Pons (tissue), 1 donor: ENCODE data around the gene ABCC11.
"Not testable (repeated sequence)": the region's sequence is repeated elsewhere in the genome, so short reads cannot be mapped to it uniquely, and the experiment has no call there.

Experiments used
- DNase-seq: peaks from one replicate; pipeline ENCODE4 v3.0.0-alpha.2; 2016; ENCODE audit warnings: low spot score

The ABCC11 gene

GRCh38 chr16:48201515-48202201 lies 45.7 kb downstream of the ABCC11 start:
- DNase-seq: no peak

- no peak for DNase-seq
Observed at GRCh38 chr16:48197294-48197693, 50.0 kb downstream of the ABCC11 start.

DNA sequence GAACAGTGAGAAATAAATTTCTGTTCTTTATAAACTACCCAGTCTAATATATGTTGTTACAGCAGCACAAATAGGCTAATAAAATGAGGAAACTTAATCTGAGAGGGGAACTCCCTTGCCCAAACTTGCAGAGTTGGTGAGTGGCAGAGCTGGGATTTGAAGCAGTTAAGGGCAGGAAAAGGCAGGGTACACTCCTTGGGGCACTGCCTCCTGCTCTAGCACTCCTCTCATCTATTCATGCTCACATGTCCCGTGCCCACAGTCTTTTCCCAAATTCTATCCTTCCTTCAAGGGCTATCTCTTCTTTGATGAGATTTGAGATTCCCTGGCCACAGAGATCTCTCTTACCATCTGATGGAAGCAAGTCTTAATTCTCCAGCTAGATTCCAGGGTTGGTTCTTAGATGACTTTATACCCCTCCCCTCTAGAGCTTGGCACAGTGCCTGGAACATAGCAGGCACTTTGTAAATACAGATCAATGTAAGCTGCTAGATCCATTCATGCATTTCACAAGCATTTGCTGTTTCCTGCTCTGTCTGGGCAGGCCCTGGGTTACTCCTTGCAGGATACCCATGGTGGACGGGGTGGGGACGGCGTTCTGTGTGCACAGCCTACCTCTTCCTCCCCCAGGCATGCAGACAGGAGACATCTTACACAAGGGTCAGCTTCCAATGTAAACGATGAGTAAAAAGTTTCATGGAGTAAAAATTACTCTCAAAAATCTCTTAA lies 52.3 kb downstream of the ABCC11 start:
- no peak for DNase-seq

- DNase-seq: no peak
Observed at GRCh38 chr16:48193846-48194245, 53.5 kb downstream of the ABCC11 start.

DNA sequence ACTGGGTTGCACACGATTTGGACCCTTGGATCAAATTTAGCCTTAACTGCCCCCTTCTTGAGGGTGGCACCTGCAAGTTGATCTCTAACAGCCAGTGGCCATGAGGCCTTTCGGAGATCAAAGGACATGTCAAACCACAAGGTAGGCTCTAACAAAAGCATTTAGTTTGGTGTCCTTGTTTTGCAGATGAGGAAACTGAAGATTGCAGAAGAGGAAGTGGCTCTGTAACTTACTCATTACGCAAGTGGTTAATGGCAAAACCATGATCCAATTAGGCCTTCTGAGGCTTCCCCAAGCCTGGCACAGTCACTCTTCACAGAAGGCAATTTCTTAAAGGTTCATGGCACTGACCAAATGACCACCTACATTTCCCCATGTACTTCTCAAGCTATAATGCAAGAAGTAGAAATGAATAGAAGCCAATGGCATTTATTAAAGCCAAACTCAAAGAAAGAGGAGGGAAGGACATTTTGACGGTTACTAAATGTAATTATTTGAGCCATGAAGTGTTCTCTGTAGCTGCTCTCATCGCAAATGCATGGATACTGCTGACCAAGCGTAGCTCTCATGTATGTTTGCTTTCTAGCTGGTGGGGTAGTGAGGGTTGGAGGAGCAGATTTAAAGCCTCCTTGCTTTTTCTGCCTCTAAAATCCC lies 58.8 kb downstream of the ABCC11 start:
- DNase-seq: peak; percentile 40

GRCh38 chr16:48187779-48188178 lies 59.6 kb downstream of the ABCC11 start:
- DNase-seq: no peak

DNA sequence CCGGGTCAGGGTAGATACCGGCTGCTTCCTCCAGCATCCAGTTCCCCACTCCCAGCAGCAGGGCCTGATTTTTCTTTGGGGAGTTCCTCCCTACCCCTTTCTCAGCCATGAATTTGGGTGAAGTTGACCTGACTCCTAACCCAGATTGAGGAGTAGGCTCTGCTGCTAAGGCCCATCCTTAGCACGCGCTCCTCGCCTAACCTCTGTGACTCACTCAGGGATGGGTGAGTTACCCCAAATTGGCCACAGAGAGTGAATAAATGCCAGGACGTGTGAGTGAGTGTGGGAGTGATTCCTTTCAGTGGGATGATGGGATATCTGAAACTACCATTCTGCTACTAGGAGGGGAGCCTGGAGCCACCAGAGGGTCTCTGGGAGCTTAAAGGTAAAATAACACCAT lies 62.7 kb downstream of the ABCC11 start:
- no peak for DNase-seq

DNA sequence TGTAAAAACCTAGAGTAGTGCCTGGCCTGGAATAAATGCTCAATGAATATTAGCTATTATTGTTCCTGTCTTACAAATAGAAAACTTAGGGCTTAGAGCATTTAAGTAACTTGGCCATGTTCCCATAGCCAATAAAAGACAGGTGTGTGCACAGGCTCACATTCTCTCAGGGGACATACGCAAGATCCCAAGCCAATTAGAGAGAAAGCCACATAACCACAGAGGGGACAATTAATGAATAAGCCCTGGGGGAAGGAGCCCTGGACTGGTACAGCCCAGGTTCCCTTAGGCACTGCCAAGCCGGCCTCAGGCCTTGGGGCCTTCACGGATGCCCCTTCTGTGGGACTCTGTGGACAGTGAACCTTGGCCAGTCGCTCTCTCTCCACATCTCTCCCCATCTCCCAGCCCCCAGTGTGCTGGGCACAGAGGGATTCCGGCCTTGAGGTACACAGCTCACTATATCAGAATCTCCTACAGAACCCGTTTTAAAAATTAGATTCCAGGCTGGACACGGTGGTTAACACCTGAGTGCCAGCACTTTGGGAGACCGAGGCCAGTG lies 64.3 kb downstream of the ABCC11 start:
- DNase-seq: no peak

- DNase-seq: not testable (repeated sequence)
Observed at GRCh38 chr16:48181746-48182520, 65.4 kb downstream of the ABCC11 start.

DNA sequence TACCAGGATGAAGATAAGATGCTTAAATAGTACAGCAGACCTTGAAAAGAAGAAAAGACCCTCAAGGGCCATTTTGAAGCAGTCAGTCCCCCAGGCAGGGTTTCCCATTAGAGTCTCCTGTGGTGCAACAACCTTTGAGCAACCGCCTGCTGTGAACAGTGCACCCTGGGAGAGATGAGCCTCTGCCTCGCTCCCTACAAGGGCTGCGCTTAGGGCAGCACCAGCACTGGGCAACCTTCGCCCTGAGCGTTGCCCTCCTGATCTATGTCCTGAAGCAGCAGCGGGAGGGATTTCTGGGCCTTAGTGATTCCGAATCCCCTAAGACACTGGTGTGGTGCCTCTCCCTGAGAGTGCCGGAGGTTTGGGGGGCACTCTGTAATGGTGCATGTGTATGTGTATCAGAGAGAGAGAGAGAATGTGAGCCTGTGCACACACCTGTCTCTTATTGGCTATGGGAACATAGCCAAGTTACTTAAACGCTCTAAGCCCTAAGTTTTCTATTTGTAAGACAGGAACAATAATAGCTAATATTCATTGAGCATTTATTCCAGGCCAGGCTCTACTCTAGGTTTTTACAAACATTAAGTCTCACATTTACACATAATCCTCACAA lies 66.4 kb downstream of the ABCC11 start:
- DNase-seq: no peak

DNA sequence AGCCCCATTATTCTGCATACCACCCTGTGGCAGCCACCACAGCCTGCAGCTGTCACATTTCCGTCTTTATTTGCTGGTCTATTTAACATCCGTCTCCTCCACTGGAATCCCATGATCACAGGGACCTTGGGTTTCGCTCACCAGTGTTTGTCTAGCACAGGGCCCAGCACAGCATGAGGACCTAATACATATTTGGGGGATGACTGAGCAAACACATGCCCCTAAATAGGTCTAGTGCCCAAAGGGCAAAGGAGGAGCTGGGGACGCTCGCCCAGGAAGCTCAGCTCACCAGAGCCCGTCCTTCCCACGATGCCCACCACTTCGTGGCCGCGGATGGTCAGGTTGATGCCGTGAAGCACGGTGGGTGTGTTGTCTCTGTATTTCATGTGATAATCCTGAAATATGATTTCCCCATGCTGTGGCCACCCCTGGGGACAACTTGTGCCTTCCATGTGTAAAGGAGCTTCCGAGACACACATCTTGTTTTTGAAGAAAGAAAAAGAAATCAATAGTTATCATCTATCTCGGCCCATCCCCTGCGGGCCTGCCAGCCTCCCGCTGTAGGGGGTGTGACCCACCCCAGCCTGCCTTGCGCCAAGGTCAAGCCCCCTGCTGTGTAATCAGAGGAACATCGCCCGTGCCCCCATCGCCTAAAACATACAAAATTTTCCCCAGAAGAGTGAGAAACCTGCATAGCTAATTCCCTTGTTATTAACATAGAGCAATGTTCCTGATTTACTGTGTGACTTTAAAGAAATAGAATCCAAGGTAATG lies 70.5 kb downstream of the ABCC11 start:
- no peak for DNase-seq

- no peak for DNase-seq
Observed at GRCh38 chr16:48173889-48174288, 73.5 kb downstream of the ABCC11 start.

DNA sequence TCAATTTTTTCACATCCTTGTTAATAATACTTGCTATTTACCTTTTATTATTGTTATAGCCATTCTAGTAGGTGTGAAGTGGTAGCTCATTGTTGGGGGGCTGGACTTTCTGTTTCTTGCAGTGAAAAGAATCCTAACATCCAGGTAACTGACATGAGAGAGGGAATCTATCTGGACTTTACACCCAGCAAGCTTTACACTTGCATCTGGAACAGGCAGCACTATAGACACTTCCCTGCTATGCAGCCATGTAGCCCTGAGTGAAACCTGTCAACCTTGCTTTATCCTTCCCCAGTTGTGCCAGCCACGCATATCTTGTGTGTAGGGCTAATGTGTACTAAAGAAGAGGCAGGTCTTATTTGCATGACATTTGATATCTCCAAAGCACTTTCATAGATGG lies 74.7 kb downstream of the ABCC11 start:
- DNase-seq: no peak

DNA sequence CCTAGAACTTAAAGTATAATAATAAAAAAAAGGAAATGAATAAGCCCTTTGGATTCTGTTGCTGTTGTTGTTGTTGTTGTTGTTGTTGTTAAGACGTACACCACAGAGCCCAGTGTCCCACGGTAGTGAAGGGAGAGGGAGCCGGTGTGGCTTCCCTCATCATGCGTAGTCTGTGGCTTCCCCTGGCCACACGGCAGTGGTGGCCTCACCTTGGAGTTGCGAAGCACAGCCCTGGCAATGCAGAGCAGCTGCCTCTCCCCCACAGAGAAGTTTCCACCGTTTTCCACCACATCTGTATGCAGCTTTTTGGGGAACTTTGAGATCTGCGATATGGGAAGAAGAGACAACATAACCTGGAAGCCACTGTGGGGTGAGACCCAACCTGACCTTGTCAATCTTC lies 77.4 kb downstream of the ABCC11 start:
- DNase-seq: no peak

- no peak for DNase-seq
Observed at GRCh38 chr16:48168075-48168474, 79.3 kb downstream of the ABCC11 start.

GRCh38 chr16:48166617-48167016 lies 80.7 kb downstream of the ABCC11 start:
- not testable (repeated sequence) for DNase-seq

- no peak for DNase-seq
Observed at GRCh38 chr16:48165961-48166578, 81.3 kb downstream of the ABCC11 start.

DNA sequence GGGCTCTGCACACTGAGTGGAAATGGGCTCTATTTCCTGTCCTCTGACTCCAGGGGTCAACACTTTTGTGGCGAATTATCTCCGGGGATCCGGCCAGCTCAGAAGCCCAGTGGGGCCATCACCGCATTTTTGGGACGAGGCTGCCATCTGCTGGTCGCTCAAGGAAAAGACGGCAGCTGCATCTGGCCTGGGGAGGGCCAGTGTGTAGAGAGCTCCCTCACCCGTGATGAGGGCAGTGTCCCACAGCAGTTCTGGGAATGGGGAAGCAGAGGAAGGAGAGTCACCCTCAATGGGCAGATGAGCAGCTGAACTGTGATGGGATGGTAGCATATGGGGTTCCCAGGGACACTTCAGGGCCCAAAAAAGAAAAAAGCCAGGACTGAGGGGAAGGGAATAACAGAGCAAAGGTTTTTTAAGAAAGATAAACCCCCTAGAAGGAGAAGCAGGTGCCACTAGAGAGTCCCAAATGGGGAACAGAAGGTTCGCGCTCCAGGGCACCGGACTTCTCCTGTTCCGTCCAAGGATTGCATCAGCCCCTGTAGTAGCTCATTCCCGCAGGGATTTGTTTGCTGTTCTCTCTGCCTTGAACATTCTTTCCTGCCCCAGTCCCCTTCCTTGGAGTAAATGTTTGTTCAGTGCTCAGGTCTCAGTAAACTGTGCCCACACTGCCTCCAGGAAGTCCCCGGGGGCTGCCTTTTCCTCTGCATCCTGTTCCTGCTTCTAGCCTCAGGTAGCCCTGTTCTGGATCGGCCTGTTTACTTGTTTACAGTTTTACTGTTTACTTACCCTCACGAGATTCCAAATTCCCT lies 82.2 kb downstream of the ABCC11 start:
- DNase-seq: peak; percentile 47

GRCh38 chr16:48162839-48163410 lies 84.4 kb downstream of the ABCC11 start:
- no peak for DNase-seq
